Measurements from ENCODE around the gene ADGRB2.

Gene ADGRB2

DNA sequence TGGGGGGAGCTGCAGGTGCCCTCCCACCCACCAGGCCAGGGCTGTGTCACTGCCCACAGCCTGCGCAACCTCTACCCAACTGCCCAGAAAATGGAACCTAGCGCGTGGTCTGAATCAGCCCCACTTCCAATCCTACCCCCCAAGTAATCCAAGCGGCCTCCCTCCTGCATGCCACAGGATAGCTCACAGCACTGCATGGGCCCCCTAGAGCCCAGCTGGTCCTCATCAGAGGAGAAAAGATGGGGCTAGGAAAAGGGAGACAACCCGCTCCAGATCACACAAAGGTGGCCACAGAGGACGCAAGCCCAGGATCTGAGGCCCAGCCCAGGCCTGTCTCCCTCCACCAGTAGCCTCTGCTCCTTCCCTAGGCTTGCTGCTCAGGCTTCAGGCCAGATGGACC is 6.2 kb downstream of the ADGRB2 start:
- H3K4me3 ChIP-seq (ENCODE audit: low read depth, low read length), result no peak overlapping the region
- H3K9me3 ChIP-seq (ENCODE audit: control insufficient read depth, insufficient read depth, low read depth, low read length), result no peaks in the 10 kb centered on the region
- no peaks in the 10 kb centered on the region for H3K4me1 ChIP-seq (ENCODE audit: control insufficient read depth, insufficient read depth, low read length)
- peaks cover 0 to 22% of the 10 kb centered on the region in 2 experiments; a peak in 1 of 3 replicates for H3K36me3 ChIP-seq (ENCODE audit: control insufficient read depth in 2 of 2, insufficient read depth in 1 of 2, low read length in 2 of 2)
- TF ChIP-seq KLF10 (tag by site-specific recombination; IDR thresholded peaks at IDR 0.05) (no peak), ZNF510 (tag by site-specific recombination; IDR thresholded peaks at IDR 0.05; ENCODE audit: insufficient replicate concordance) (no peak), ZNF660 (tag by site-specific recombination; IDR thresholded peaks at IDR 0.05) (no peak), GLIS1 (tag by site-specific recombination; IDR thresholded peaks at IDR 0.05) (peak; percentile 59)
- CTCF ChIA-PET, result interaction anchor here (0.6 to 2.8 kb wide), 7 partner anchors 10 to 57 kb away, joined by 3 to 16 read pairs (median 3); no protein-coding TSS in a partner anchor
- H3K27ac ChIP-seq (ENCODE audit: extremely low read depth, low read depth, low read length), result no peak overlapping the region
- POLR2A ChIA-PET, result no interaction called here

GRCh38 chr1:31757204-31757679 is 6.9 kb downstream of the ADGRB2 start:
- H3K27ac ChIP-seq (ENCODE audit: extremely low read depth, low read depth, low read length), result no peak overlapping the region
- CTCF ChIA-PET, result interaction anchor here (0.6 to 2.8 kb wide), 5 partner anchors 11 to 41 kb away, joined by 3 to 16 read pairs (median 6); no protein-coding TSS in a partner anchor
- TF ChIP-seq GFI1B (tag by site-specific recombination; IDR thresholded peaks at IDR 0.05) (no peak), ZBTB7A (tag by site-specific recombination; IDR thresholded peaks at IDR 0.05; ENCODE audit: low read depth) (0 out of 2 replicates have a peak, but pooled peaks have one; percentile 47), ZFP37 (tag by site-specific recombination; IDR thresholded peaks at IDR 0.05) (no peak), ZNF16 (tag by site-specific recombination; IDR thresholded peaks at IDR 0.05; ENCODE audit: low read depth) (no peak), ZNF174 (tag by site-specific recombination; IDR thresholded peaks at IDR 0.05) (no peak), ZNF394 (tag by site-specific recombination; IDR thresholded peaks at IDR 0.05; ENCODE audit: borderline replicate concordance) (no peak), ZNF184 (tag by site-specific recombination; IDR thresholded peaks at IDR 0.05) (no peak)
- TF ChIP-seq, protein P1, sequence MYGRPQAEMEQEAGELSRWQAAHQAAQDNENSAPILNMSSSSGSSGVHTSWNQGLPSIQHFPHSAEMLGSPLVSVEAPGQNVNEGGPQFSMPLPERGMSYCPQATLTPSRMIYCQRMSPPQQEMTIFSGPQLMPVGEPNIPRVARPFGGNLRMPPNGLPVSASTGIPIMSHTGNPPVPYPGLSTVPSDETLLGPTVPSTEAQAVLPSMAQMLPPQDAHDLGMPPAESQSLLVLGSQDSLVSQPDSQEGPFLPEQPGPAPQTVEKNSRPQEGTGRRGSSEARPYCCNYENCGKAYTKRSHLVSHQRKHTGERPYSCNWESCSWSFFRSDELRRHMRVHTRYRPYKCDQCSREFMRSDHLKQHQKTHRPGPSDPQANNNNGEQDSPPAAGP (tag by site-specific recombination; IDR thresholded peaks at IDR 0.05), result no peak
- TF ChIP-seq, protein P2, sequence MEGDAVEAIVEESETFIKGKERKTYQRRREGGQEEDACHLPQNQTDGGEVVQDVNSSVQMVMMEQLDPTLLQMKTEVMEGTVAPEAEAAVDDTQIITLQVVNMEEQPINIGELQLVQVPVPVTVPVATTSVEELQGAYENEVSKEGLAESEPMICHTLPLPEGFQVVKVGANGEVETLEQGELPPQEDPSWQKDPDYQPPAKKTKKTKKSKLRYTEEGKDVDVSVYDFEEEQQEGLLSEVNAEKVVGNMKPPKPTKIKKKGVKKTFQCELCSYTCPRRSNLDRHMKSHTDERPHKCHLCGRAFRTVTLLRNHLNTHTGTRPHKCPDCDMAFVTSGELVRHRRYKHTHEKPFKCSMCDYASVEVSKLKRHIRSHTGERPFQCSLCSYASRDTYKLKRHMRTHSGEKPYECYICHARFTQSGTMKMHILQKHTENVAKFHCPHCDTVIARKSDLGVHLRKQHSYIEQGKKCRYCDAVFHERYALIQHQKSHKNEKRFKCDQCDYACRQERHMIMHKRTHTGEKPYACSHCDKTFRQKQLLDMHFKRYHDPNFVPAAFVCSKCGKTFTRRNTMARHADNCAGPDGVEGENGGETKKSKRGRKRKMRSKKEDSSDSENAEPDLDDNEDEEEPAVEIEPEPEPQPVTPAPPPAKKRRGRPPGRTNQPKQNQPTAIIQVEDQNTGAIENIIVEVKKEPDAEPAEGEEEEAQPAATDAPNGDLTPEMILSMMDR (tag by site-specific recombination; IDR thresholded peaks at IDR 0.05), result 0 out of 2 replicates have a peak, but pooled peaks have one; percentile 7
- POLR2A ChIA-PET, result no interaction called here
- H3K9me3 ChIP-seq (ENCODE audit: control insufficient read depth, insufficient read depth, low read depth, low read length), result no peaks in the 10 kb centered on the region
- H3K36me3 ChIP-seq (ENCODE audit: control insufficient read depth in 2 of 2, insufficient read depth in 1 of 2, low read length in 2 of 2), result peaks cover 0 to 22% of the 10 kb centered on the region in 2 experiments; a peak in 1 of 3 replicates
- no peak overlapping the region for H3K4me3 ChIP-seq (ENCODE audit: low read depth, low read length)
- H3K4me1 ChIP-seq (ENCODE audit: control insufficient read depth, insufficient read depth, low read length), result no peaks in the 10 kb centered on the region

DNA sequence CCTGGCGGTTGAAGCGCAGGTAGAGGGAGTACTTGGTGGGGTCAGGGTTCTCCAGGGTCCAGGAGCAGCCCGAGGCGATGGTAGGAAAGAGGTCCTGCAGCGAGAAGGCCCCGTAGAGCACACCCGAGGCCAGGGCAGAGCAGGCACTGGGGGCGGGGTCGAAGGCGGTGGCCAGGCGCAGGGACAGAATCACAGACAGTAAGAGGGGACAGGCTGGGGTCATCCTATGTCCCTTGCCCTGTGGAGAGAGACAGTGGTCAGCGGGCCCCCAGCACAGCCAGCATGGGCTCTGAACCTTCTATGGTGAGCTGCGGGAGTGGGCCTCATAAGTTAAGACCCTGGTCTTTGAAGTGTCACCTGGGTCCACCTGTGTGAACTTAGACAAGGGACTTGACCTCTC is 7.6 kb downstream of the ADGRB2 start:
- POLR2A ChIA-PET, result no interaction called here
- CTCF ChIA-PET, result interaction anchor here (1.6 to 2.8 kb wide), 2 partner anchors 11 to 33 kb away, joined by 7 to 16 read pairs; no protein-coding TSS in a partner anchor
- peaks cover 0 to 22% of the 10 kb centered on the region in 2 experiments; a peak in 1 of 3 replicates for H3K36me3 ChIP-seq (ENCODE audit: control insufficient read depth in 2 of 2, insufficient read depth in 1 of 2, low read length in 2 of 2)
- no peaks in the 10 kb centered on the region for H3K9me3 ChIP-seq (ENCODE audit: control insufficient read depth, insufficient read depth, low read depth, low read length)
- H3K27ac ChIP-seq (ENCODE audit: extremely low read depth, low read depth, low read length), result no peak overlapping the region
- H3K4me3 ChIP-seq (ENCODE audit: low read depth, low read length), result no peak overlapping the region
- no peak for TF ChIP-seq ZNF223 (tag by site-specific recombination; IDR thresholded peaks at IDR 0.05)
- TF ChIP-seq SCRT1 (tag by site-specific recombination; IDR thresholded peaks at IDR 0.05; ENCODE audit: borderline replicate concordance), result no peak
- TF ChIP-seq ZNF19 (tag by site-specific recombination; IDR thresholded peaks at IDR 0.05; ENCODE audit: low read depth), result no peak
- TF ChIP-seq OSR2 (tag by site-specific recombination; IDR thresholded peaks at IDR 0.05), result no peak
- TF ChIP-seq, protein P3, sequence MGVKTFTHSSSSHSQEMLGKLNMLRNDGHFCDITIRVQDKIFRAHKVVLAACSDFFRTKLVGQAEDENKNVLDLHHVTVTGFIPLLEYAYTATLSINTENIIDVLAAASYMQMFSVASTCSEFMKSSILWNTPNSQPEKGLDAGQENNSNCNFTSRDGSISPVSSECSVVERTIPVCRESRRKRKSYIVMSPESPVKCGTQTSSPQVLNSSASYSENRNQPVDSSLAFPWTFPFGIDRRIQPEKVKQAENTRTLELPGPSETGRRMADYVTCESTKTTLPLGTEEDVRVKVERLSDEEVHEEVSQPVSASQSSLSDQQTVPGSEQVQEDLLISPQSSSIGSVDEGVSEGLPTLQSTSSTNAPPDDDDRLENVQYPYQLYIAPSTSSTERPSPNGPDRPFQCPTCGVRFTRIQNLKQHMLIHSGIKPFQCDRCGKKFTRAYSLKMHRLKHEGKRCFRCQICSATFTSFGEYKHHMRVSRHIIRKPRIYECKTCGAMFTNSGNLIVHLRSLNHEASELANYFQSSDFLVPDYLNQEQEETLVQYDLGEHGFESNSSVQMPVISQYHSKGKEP (tag by site-specific recombination; IDR thresholded peaks at IDR 0.05), result no peak
- TF ChIP-seq ZBTB20 (tag by site-specific recombination; IDR thresholded peaks at IDR 0.05), result no peak
- TF ChIP-seq MZF1 (tag by site-specific recombination; IDR thresholded peaks at IDR 0.05; ENCODE audit: borderline replicate concordance), result no peak
- TF ChIP-seq ZXDB (tag by site-specific recombination; IDR thresholded peaks at IDR 0.05), result no peak
- TF ChIP-seq ZNF324 (tag by site-specific recombination; IDR thresholded peaks at IDR 0.05), result no peak
- TF ChIP-seq ZNF132 (tag by site-specific recombination; IDR thresholded peaks at IDR 0.05; ENCODE audit: borderline replicate concordance), result no peak
- TF ChIP-seq KLF10 (tag by site-specific recombination; IDR thresholded peaks at IDR 0.05), result no peak
- TF ChIP-seq ZNF433 (tag by site-specific recombination; IDR thresholded peaks at IDR 0.05; ENCODE audit: low read depth), result no peak
- TF ChIP-seq ZNF404 (tag by site-specific recombination; IDR thresholded peaks at IDR 0.05), result no peak
- no peaks in the 10 kb centered on the region for H3K4me1 ChIP-seq (ENCODE audit: control insufficient read depth, insufficient read depth, low read length)
